Kidney (tissue), 14 donors: ENCODE measurements around the gene RUNX1. TPM values are rescaled to one million over a fixed set of nuclear protein-coding genes. Genes with fewer than 3 reads are reported as not detected.

ENCODE experiments used
- DNase-seq, 5 donors: peaks; one replicate each; pipeline ENCODE4 v3.0.0-alpha.2; 2013 to 2020
- FAIRE-seq: peaks from 2 replicates; lab custom pipeline; 2012; peaks lifted over from hg19 to GRCh38; lab: Jason Lieb, UNC
- H3K27ac ChIP-seq, 2 donors: one replicate each; pipeline ENCODE4 v1.7.0; 2013; ENCODE audit warnings: low read depth in 2 of 2, low read length in 2 of 2, inconsistent platforms in 1 of 2
- H3K27me3 ChIP-seq: one replicate; pipeline ENCODE4 v1.7.1; 2013; ENCODE audit warnings: low read length, inconsistent platforms; ENCODE audit not compliant: control insufficient read depth, insufficient read depth
- H3K36me3 ChIP-seq, 3 donors: one replicate each; pipeline versions ENCODE4 v1.7.0 to v1.7.1; 2013; ENCODE audit warnings: low read length in 3 of 3, control low read depth in 1 of 3, inconsistent platforms in 1 of 3; ENCODE audit not compliant: insufficient read depth in 3 of 3, control insufficient read depth in 2 of 3
- H3K4me1 ChIP-seq, 3 donors: one replicate each; pipeline versions ENCODE4 v1.7.0 to v1.7.1; 2013; ENCODE audit warnings: low read length in 3 of 3, inconsistent platforms in 1 of 3, low read depth in 1 of 3; ENCODE audit not compliant: control insufficient read depth in 2 of 3, insufficient read depth in 2 of 3
- H3K4me3 ChIP-seq, 3 donors: one replicate each; pipeline versions ENCODE4 v1.7.0 to v1.8.1; 2013; ENCODE audit warnings: low read length in 3 of 3, control low read depth in 1 of 3, inconsistent platforms in 1 of 3
- H3K9ac ChIP-seq, 3 donors: one replicate each; pipeline versions ENCODE4 v1.7.0 to v1.7.1; 2013; ENCODE audit warnings: low read length in 3 of 3, control low read depth in 1 of 3, inconsistent platforms in 1 of 3
- H3K9me3 ChIP-seq, 3 donors: one replicate each; pipeline versions ENCODE4 v1.7.0 to v1.7.1; 2013; ENCODE audit warnings: low read length in 3 of 3, control low read depth in 1 of 3, inconsistent platforms in 1 of 3; ENCODE audit not compliant: control insufficient read depth in 2 of 3, insufficient read depth in 1 of 3
- intact Hi-C: fragments of 100-400 bp; cut with DNase I; formaldehyde crosslinking; loops from one replicate; pipeline ENCODE4 v1.11.1; 2022
- polyA plus RNA-seq: library from polyadenylated mRNA; stranded (reverse); fragments of 350-450 nt; fragmentation: Illumina TruSeq; extraction: RNeasy Lipid Tissue Mini Kit (QIAGEN cat#74804); gene quantifications from one replicate; pipeline ENCODE4 v1.2.3, GENCODE V29; 2014; ENCODE audit warnings: low read depth, low replicate concordance; ENCODE audit not compliant: insufficient read depth
- total RNA-seq: library from RNA; stranded (reverse); fragmentation: NEBNext Ultra II Directional; extraction: Animal tissue kit (Norgen Biotek cat#: 25700); gene quantifications from one replicate; pipeline ENCODE4 v1.2.1, GENCODE V29; 2021
- TF ChIP-seq, protein P1 (sequence below): IDR thresholded peaks from 3 replicates; pipeline ENCODE4 v1.5.1; 2012; ENCODE audit warnings: mild to moderate bottlenecking, moderate library complexity, borderline replicate concordance; ENCODE audit not compliant: insufficient read depth; ENCODE audit errors: extremely low read depth
- donor health status: control.
- donor health status: control.
- donor health status: control.
- donor health status: control.
- donor health status: control.
- donor health status: DM: yes; HTN: yes; CAD: no.
- donor health status: Normal renal cell carcinoma (clear cell type).

RUNX1 gene
- total and polyA plus RNA-seq, 2 donors from 2014 or later: 1.3 to 58.0 TPM

DNA sequence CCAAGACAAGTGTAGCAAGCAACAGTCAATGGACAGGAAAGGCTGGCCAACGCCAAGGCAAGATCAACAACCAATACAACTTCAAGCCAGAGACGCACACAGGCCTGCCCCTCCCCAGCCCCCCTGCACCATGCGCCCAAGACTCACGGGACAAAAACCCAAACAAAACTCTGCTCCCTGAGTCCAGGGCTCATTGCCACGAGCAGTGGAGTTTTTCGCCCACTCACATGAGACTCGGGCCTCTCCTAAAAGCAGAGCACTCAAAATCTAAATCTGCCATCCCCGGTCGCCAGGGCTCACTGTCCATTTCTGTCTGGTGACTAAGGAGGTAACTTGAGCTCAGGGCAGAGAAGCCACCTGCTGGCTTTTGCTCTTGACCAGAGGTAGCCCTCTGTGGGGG, 205.5 kb downstream of the RUNX1 start:
- Histone ChIP-seq H3K4me1 (peaks cover 0 to 7% (median 5%) of the 10 kb centered on the region in 3 donors), H3K27me3 (no peaks in the 10 kb centered on the region), H3K9ac (no peak overlapping the region), H3K36me3 (no peaks in the 10 kb centered on the region), H3K27ac (no peak overlapping the region), H3K4me3 (no peak overlapping the region), H3K9me3 (no peaks in the 10 kb centered on the region)
- DNase-seq (no peak), FAIRE-seq (no peak)
- TF ChIP-seq, protein P1, sequence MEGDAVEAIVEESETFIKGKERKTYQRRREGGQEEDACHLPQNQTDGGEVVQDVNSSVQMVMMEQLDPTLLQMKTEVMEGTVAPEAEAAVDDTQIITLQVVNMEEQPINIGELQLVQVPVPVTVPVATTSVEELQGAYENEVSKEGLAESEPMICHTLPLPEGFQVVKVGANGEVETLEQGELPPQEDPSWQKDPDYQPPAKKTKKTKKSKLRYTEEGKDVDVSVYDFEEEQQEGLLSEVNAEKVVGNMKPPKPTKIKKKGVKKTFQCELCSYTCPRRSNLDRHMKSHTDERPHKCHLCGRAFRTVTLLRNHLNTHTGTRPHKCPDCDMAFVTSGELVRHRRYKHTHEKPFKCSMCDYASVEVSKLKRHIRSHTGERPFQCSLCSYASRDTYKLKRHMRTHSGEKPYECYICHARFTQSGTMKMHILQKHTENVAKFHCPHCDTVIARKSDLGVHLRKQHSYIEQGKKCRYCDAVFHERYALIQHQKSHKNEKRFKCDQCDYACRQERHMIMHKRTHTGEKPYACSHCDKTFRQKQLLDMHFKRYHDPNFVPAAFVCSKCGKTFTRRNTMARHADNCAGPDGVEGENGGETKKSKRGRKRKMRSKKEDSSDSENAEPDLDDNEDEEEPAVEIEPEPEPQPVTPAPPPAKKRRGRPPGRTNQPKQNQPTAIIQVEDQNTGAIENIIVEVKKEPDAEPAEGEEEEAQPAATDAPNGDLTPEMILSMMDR: no peak
- intact Hi-C loops: no loop called here

DNA sequence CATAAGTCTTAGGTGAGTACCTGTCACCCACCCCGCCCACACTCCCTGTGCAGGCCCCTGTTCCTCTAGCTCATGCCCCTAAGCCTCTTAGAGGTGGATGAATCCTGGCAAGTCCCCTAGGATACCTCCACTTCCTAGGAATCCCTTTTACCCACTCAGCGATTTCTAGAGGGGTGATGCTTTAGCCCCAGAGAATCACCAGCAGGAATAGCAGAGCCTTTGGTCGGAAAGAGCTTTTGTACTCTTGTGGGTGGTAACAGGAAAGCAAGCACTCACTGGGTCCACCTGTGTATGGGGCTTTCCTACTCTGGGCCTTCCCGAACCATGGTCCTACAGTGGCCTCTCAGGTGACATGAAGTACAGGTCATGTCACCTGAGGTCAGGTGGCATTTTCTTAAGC, 207.9 kb downstream of the RUNX1 start:
- Histone ChIP-seq H3K4me3 (no peak overlapping the region), H3K9ac (no peak overlapping the region), H3K9me3 (no peaks in the 10 kb centered on the region), H3K27me3 (no peaks in the 10 kb centered on the region), H3K27ac (no peak overlapping the region), H3K36me3 (no peaks in the 10 kb centered on the region), H3K4me1 (peaks cover 0 to 7% (median 5%) of the 10 kb centered on the region in 3 donors)
- intact Hi-C loops: no loop called here
- no peak for DNase-seq
- TF ChIP-seq, protein P1: no peak
- no peak for FAIRE-seq

DNA sequence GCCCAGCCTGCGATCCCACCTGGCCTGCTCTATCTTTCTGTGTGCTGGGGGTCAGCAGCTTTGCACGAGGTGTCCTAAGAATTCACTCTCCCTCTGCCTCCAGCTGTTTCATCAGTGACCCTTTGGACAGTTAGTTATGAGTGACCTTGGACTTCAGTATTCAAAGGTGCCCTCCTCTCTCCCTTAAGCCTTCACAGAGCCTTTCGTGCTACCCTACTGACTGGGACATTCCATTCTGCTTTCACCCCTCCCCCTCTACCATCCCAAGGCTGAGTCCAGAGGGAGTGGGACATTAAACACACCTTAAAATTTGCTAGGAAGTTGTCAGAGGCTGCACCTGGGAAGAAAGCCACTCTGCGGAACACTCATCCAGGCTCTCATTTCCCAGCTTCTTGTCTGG, 208.4 kb downstream of the RUNX1 start:
- DNase-seq (no peak), FAIRE-seq (no peak)
- no peak overlapping the region for H3K9ac ChIP-seq
- no peaks in the 10 kb centered on the region for H3K27me3 ChIP-seq
- H3K36me3 ChIP-seq: no peaks in the 10 kb centered on the region
- TF ChIP-seq, protein P1: no peak
- H3K4me3 ChIP-seq: no peak overlapping the region
- H3K4me1 ChIP-seq: peaks cover 0 to 7% (median 5%) of the 10 kb centered on the region in 3 donors
- H3K27ac ChIP-seq: no peak overlapping the region
- no peaks in the 10 kb centered on the region for H3K9me3 ChIP-seq
- intact Hi-C loops: no loop called here
